Posterior cingulate gyrus (tissue), 11 donors: ENCODE data around the gene SAMD4A.

Experiments
- DNase-seq, 10 donors: peaks; one replicate each; pipeline versions ENCODE4 v3.0.0 to v3.0.0-alpha.2; 2020 to 2021; ENCODE audit warnings: mixed read lengths in 3 of 10
- intact Hi-C: fragments of 100-400 bp; cut with DNase I; formaldehyde crosslinking; loops from one replicate; pipeline ENCODE4 v1.15.1; 2023

Gene SAMD4A

DNA sequence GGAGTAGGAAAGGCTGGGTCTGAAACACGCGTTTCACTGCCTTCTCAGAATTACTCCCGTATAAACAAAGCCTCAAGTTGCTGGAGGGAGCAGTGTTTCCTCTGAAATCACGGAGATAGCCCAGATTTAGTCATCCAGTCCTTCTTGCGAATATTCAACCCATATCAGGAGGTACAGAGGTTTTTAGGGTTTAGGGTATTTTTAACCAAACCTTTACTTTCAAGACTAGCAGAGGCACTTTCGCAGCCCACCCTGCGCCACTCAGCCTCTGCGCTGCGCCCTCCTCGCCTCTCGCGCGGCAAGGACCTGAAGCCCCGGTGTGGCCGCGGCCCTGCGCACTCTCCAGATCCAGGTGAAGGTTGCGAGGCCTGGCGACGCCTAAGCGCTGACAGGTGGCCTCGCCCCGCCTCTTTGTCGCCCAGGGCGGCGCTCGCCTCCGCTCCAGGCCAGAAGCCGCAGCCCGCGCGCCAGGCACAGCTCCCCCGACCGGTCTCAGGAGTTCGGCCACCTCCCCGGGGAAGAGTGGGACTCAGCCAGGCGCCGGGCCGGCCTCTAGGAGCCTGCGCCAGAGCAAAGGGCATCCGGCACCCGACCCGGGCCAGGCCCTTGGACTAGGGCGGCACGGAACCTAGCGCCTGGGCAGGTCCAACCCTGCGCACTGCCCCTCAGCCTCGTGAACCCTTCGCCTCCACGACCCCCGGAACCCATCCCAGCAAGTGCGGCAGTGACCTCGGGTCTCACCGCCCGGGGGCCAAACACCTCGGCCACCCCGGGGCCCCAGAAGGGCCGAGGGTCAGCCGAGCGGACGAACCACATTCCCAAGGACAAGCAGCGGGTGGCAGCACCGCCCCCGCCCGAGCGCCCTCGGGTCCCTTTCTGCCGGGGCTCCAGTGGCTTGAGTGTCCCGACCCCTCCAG is 1.8 kb upstream of the SAMD4A start:
- peak in 9 of 10 donors; percentile 26 to 92 (median 48) for DNase-seq
- intact Hi-C loops, result loop anchor here (1.0 to 10.0 kb wide), 3 partner anchors 209 to 340 kb away; partner anchors contain the start of gene GCH1

DNA sequence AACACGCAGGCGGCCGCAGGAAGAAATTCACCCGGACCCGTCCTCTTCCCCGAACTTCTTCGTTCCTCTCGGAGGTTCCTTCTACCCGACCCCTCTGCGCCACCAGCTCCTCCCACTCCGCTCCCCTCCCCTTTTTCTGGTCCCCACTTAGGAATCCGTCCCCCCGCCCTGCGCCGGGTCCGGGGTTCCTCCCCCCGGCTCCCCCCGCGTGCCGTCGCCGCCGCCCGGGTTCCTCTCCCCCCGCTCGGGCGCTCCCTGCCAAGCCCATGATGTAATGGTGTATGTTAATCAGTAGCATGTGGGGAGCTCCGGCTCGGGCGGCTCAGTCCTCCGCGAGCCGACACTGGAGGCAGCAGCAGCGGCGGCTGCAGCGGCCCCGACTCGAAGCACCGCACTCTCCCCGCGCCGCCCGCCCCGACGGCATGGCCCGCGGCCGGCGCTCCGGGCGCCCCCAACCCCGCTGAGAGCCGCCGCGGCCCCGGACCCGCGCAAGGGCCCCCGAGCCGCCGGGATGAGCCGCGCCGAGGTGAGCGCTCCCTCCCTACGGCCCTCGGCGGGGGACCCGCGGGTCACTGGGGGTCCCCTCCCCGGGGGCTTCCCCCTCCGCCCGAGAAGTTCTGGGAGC is 1.0 kb upstream of the SAMD4A start:
- peak; percentile 79 to 98 (median 90) for DNase-seq
- intact Hi-C loops, result loop anchor here (1.0 to 10.0 kb wide), 4 partner anchors 125 to 339 kb away; partner anchors contain the start of gene GCH1

DNA sequence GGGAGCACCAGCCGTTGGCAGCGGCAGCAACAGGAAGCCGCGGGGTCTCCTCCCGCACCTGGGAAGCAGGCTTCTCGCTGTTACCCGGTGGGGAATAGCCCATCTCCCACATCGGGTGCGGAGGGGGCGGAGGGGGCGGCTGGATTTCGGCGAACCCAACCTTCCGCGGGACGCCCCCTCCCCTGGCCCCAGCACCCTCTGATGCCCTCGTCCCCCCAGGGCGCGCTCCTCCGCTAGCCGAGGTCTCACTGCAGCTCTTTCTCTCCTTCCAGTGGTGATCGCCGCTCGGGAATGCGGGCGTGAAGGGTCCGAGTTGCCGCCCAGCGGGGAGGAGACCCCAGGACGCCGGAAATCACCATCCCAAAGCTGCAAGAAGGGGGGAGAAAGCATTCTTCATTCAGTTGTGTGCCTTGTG is 303 bp downstream of the SAMD4A start:
- intact Hi-C loops, result loop anchor here (2.0 to 10.0 kb wide), 3 partner anchors 124 to 338 kb away; partner anchors contain the start of gene GCH1
- DNase-seq, result peak in 5 of 10 donors; percentile 10 to 81 (median 13)

DNA sequence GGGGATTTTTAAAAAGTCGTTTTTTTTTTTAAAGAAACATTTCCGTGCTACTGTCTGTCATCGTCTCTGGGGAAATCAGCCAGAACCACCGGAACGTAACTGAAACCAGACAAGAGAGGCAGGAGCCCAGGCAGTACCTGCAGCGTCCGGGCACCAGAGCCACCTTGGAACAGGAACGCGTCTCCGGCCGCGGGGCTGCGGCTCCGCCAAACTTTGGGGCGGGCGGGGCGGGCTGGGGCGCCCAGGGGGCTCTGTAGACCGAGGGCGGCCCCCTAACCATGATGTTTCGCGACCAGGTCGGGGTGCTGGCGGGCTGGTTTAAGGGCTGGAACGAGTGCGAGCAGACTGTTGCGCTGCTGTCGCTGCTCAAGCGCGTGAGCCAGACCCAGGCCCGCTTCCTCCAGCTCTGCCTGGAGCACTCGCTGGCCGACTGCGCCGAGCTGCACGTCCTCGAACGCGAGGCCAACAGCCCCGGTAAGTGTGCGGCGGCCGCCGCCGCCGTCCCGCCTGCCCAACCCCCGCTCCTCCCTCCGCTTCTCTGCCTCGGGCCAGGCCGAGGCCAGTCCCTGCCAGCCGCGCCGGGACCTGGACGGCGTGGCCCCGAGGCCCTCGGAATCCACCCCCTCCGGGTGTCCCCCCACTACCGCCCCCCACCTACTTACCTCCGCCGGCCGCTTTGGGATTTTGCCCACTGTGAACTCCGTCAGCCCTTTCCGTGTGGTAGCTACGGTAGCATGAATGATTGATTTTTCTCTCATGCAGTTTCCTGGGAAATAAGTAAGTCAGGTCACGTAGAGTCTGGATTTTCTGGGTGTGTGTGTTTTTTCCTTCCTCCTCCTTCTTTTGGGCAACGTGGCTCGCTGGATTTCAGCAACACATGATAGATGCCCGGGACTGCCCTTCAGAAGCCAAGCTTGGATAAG is 972 bp downstream of the SAMD4A start:
- intact Hi-C loops, result loop anchor here (2.0 to 10.0 kb wide), 3 partner anchors 123 to 337 kb away; partner anchors contain the start of gene GCH1
- DNase-seq, result peak; percentile 33 to 90 (median 44)

DNA sequence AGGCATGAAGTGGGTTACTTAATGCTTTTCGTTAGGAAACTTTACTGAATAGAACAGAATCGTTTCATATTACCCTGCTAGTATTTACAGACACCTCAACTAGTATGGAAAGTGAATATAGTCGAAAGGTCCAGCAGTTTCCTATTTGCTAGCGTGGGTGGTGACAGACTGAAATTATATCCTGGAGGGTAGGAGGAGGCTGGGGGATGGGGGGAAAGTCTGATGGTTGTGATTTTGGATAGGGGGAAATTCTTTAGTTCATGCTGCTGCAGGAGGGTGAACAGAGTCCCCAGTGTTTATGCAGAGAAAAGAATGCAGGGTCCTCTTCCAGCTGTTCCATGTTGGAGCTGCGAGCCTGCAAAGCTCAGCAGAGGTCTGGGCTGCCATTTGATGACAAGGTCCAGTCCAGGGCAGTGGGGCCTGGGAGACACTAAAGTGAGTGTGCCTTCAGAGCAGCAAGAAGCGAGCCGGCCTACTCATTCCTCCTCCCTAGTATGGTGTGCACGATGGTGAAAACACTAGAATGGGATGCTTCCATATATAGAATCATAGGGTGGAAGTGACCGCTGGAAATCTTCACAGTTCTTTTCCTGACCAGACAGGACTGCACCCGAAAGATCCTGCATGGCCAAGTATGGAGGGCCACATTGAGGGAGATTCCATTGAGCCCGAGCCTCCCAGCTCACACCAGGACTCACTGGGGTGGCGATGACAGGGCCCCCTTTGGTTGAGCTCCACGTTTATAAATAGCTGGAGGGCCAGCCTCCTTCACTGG is 2.1 kb downstream of the SAMD4A start:
- DNase-seq, result peak in 2 of 10 donors; percentile 8 to 16
- intact Hi-C loops, result loop anchor here (10.0 kb wide), 2 partner anchors 236 to 336 kb away; partner anchors contain the start of gene GCH1

DNA sequence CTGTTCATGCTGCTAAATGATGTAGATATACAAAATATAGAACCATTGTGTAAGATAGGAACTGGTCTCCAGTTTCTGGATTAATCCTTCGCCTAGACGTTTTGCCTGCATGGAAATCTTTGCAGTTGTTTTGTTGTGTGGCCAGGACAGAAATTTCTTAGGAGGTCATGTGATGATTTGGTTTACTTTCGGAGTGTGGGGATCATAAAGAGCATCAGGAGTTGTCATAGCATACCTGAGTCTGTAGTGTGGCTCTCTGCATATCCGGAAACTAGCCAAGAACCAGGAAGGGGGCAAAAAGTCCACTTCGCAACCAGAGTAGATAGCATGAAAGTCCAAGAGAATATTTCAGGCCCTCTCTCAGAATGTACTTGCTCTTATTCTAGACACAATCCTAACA is 3.1 kb downstream of the SAMD4A start:
- intact Hi-C loops, result no loop called here

DNA sequence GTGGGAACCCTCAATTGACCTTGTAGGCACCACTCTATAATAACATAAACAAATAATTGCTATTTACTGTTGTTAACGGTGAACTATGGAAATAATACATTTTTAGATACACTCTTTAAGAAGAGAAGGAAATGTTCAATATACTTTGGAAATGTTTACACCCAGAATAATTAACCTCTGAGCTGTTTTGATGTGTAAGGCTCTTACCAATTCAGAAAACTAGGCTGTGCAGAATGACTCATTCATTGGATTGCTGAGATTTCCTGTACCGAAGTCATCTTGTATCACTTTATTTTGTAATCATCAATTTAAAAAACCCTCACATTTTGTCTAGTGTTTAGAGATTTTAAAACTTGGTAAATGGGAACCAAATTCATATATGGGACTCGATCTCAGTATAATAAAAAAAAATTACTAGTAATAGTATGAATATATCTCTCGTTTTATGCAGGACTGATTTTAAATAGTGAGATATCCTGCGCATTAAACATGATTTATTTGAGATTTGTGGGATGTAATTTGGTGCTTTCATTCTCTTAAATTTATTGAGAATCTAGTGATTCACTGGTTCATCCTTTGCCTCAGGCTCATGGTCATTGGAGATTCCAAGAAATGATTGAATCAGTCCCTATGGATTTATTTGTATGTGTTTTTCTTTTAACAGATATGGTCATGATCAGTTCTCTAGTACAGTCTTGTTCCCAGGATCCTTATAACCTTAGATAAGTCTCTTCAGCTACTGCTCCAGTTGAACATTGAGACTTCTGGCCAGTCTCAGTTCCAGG is 3.9 kb downstream of the SAMD4A start:
- DNase-seq, result no peak
- intact Hi-C loops, result no loop called here

More for the DNA sequence above, 3.1 kb downstream of the SAMD4A start:
- no peak for DNase-seq

DNA sequence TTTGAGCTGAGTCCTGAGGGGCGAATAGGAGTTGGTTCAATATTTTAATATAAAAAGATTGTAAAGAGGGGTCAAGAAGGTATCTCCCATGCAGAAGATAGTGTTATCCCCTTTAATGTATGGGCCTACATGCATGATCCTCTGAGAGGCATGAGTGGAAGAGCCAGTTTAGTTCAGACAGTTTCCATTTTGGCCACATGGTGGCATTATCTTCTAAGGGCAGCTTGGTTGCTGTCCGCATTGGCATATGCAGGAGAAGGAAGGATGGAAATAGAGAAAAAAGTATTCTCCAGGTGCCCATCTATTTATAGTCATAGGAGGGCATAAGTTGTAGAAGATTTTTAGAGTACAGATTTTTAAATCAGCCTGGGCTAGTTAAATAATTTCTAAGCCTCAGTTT is 5.4 kb downstream of the SAMD4A start:
- DNase-seq, result no peak
- intact Hi-C loops, result no loop called here

DNA sequence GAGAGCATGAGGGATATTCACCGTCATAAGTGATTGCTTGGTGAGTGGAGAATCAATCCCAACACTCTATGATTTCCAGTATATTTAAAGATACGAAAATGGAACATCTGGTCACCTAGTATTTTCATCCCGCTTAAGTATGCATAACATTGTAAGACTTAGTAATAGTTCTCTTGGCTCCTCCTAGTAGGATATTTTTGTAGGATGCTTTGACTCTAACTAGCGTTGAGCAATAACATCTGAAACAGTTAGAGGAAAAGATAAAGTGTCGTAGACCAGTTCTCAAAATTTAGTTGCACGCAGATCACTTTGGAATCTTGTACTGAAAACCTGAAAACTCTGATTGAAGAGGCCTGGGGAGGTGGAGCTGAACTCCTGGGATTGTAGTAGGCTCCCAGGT is 7.6 kb downstream of the SAMD4A start:
- DNase-seq, result no peak
- intact Hi-C loops, result no loop called here

DNA sequence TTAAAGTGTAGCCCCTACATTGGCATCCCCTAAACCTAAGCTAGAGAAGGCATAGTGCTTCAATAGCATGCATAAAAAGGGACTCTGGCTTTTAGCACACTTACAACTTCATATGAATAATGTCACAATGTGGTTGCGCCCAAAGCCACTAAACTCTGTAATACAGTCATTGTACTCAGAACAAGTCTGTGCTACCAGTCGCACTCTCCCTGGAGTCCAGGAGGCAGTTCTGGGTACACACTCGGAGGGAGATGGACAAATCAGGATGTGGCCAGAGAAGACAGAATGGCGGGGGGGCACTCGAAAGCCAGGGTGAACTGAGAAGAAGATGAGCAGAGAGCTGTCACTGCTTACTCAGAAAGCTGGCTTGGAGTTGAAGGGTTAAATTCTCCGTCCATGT is 10.6 kb downstream of the SAMD4A start:
- intact Hi-C loops, result no loop called here
- DNase-seq, result no peak

DNA sequence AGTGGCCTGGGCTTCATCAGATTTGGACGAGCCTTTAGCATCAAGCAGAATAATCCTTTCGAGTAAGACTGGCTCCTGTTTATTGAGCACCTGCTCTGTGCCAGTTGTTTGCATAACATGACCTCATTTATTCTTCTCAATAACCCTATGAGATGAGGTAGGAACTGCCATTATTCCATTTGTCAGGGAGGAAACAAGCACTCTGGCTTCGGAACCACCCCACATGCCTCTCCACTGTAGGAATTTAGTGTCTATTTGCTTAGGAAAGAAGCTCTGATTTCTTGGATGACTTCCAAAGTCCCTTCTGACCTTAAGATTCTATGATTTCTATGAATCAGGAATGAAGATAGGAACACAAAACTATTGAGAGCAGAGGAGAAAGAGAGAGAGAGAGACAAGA is 11.0 kb downstream of the SAMD4A start:
- DNase-seq, result no peak
- intact Hi-C loops, result no loop called here

DNA sequence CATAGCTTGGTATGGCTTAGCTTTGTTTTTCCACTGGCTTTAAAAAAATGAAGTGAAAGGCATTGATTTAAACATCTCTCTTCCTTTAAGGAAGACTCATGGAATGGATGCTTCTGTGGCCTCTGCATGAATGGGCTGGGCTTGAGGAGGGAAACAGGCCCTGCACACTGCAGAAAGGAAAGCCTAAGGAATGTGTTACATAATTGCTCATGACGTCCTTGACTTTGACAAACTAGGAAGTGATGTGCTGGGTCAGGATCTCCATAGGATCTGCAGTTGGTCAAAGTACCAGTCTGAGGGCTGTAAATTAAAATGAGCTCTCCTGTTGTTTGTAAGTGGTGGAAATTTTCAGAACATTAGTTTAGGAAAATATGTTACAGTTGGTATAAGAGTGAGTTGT is 12.7 kb downstream of the SAMD4A start:
- DNase-seq, result no peak
- intact Hi-C loops, result no loop called here

DNA sequence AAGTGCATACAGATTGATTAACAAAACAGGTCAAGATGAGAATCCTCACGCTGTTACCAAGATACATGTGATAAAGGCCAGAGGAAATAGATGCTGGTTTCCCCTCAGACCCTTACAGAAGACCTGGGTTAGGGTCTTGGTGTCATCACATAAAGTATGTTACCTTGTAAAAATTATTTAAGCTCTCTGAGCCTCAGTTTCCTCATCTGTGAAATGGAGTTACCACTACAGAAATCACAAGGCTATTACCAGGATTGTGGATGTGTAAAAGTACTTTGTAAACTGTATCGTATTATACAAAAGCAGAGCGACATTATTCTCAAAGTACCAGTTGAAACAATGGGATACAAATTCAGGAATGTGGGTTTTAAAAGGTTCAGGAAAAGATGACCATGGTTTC is 14.0 kb downstream of the SAMD4A start:
- intact Hi-C loops, result no loop called here
- DNase-seq, result no peak

DNA sequence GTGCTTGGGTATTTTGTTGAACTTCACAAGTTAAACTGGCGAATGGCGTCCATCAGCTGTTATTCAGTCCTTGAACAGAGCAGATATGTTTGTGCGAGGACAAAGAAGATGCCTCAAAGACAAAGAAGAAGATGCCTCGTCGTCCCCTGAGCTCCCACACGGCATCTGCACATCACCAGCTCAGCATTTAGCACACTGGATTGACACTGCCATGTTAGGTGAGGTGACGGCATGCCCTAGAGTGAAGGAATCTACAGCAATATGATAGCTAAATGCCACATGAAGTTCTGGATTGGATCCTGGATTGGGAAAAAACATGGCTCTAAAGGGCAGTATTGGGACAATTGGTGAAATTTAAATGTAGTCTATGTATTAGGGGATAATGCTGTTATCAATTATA is 15.4 kb downstream of the SAMD4A start:
- intact Hi-C loops, result no loop called here
- no peak for DNase-seq

DNA sequence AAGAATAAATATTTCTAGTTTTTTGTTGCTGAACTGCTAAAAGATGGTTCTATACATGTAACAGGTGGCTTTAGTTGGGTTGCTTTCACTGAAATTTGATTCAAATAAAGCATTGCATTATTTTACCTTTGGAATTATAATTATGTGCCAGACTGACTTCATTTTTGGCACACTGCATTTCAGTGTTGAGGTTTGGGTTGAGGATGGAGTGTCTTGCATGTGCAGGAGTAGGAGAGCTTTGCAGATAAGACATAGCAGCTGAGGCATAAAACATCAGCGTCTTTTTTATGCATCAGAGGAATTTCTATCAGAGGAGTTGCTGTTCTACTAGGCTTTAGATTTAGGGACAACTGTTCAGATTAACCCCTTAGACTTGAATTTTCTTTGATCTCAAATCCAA is 17.2 kb downstream of the SAMD4A start:
- DNase-seq, result no peak
- intact Hi-C loops, result no loop called here

DNA sequence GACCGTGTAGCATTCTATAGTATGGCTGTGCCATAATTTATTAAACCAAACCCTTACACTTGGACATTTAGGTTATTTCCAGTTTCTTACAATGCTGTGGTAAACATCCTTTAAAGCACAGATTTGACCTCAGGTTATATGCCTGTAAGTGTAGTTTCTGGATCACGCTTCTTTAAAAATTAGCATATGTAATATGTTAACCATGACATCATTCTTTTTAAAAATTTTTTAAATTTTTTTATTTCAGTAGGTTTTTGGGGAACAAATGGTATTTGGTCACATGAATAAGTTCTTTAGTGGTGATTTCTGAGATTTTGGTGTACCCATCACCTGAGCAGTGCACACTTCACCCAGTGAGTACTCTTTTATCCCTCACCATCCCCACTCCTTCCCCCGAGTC is 18.3 kb downstream of the SAMD4A start:
- no peak for DNase-seq
- intact Hi-C loops, result no loop called here

DNA sequence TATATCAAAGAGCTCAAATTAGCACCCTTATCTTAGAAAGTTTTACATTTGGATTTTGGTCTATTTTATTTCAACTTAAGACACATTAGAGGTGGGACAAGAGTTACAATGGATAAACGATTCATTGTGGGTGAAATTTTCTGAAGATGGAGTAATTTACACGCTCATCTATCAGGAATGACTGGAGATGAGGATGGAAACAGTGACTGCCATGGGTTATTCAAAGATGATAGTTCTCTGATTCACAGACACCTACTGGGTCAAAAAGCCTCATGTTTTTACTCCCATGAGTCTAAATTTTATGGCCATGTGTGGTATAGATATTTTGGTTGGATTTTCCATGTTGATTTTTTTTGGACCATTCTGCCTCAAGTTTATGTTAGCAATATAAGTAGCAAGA is 22.1 kb downstream of the SAMD4A start:
- no peak for DNase-seq
- intact Hi-C loops, result no loop called here

DNA sequence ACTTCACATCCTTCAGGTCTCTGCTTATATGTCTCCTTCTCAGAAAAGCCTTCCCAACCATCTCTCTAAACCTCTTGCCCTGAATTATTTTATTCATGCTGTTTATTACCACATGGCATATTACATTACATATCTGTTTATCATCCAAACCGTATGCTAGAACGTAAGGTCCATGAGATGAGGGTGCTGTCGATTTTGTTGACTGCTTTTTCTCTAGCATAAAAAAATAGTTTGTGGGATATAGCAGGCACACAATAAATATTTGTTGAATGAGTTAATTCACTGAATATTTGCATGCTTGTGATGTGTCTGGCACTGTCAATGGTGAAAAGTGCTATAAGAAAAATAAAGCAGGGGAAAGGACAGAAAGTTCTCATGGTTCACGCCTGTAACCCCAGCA is 22.9 kb downstream of the SAMD4A start:
- no peak for DNase-seq
- intact Hi-C loops, result no loop called here

DNA sequence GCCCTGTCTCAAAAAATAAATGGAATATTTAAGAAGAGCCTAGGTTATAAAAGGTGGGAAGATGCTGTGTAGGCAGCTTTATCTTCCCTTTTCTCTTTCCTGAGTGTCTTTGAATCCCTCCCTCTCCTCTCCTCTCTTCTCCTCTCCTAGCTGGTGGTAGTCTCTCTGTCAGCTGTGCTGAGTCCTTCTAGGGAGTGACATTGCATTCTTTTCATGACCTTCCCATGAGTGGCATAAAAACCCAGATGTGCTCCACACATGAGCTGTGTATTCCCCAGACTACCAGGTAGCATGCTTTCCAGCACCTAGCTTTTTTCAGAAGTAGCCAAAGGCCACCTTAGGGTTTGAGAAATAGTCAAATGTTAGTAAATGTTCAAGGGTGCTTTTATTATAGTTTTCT is 23.6 kb downstream of the SAMD4A start:
- no peak for DNase-seq
- intact Hi-C loops, result no loop called here
